Fibroblast of lung (primary cell): Measurements from ENCODE around the gene CTNND2. TPM values are rescaled to one million over a fixed set of nuclear protein-coding genes. Genes with fewer than 3 reads are reported as not detected.

Experiments used
- DNase-seq, 2 donors: peaks; one replicate each; pipeline versions ENCODE4 v3.0.0 to v3.0.0-alpha.2; 2010; ENCODE audit warnings: low read depth in 2 of 2
- H2AFZ ChIP-seq: 2 replicates; pipeline ENCODE4 v1.5.1; 2012; ENCODE audit warnings: low read length, control low read depth, inconsistent platforms
- H3K27ac ChIP-seq: 2 replicates; pipeline ENCODE4 v1.5.1; 2011; ENCODE audit warnings: low read length, control low read depth; ENCODE audit not compliant: insufficient read depth
- H3K27me3 ChIP-seq: 2 replicates; pipeline ENCODE4 v1.5.1; 2011; ENCODE audit warnings: mild to moderate bottlenecking, low read length; ENCODE audit not compliant: control insufficient read depth, insufficient read depth
- H3K36me3 ChIP-seq: 2 replicates; pipeline ENCODE4 v1.5.1; 2011; ENCODE audit warnings: low read length; ENCODE audit not compliant: control insufficient read depth, insufficient read depth
- H3K4me1 ChIP-seq: 2 replicates; pipeline ENCODE4 v1.5.1; 2011; ENCODE audit warnings: low read length; ENCODE audit not compliant: control insufficient read depth, insufficient read depth; ENCODE audit errors: extremely low read depth
- H3K4me2 ChIP-seq: 2 replicates; pipeline ENCODE4 v1.5.1; 2011; ENCODE audit warnings: low read length, control low read depth; ENCODE audit not compliant: insufficient read depth; ENCODE audit errors: extremely low read depth
- H3K4me3 ChIP-seq, 4 experiments: fragments of 200-600 bp in 1 of 4; sonication (generic) in 1 of 4; replicated peaks in 1 of 4; 2 replicates each; pipeline ENCODE4 v1.5.1; 2011 to 2016; ENCODE audit warnings: low read length in 4 of 4, low read depth in 3 of 4, mild to moderate bottlenecking in 3 of 4, control low read depth in 2 of 4, inconsistent platforms in 1 of 4, mixed read lengths in 1 of 4; ENCODE audit not compliant: insufficient read depth in 1 of 4; ENCODE audit errors: control extremely low read depth in 1 of 4
- H3K79me2 ChIP-seq: 2 replicates; pipeline ENCODE4 v1.5.1; 2012; ENCODE audit warnings: mild to moderate bottlenecking, low read length, inconsistent platforms; ENCODE audit not compliant: control insufficient read depth, insufficient read depth
- H3K9ac ChIP-seq: 2 replicates; pipeline ENCODE4 v1.5.1; 2011; ENCODE audit warnings: mild to moderate bottlenecking, low read length, control low read depth; ENCODE audit not compliant: insufficient read depth
- H3K9me3 ChIP-seq: 2 replicates; pipeline ENCODE4 v1.5.1; 2012; ENCODE audit warnings: low read depth, low read length; ENCODE audit not compliant: control insufficient read depth, insufficient read depth
- H4K20me1 ChIP-seq: 2 replicates; pipeline ENCODE4 v1.5.1; 2011; ENCODE audit warnings: low read length; ENCODE audit not compliant: control insufficient read depth, insufficient read depth; ENCODE audit errors: extremely low read depth
- CTCF ChIP-seq, 2 donors: IDR thresholded peaks in 1 of 2; conservative IDR thresholded peaks in 1 of 2; 1 replicate in 1 of 2; 2 replicates in 1 of 2; pipeline ENCODE4 v1.5.1; 2011 to 2012; ENCODE audit warnings: low read length in 2 of 2, control low read depth in 1 of 2, inconsistent platforms in 1 of 2, low read depth in 1 of 2, mild to moderate bottlenecking in 1 of 2
- EZH2 ChIP-seq: IDR thresholded peaks from 2 replicates; pipeline ENCODE4 v1.5.1; 2012; ENCODE audit warnings: low read length, control low read depth, mild to moderate bottlenecking; ENCODE audit errors: missing control alignments
- polyA plus RNA-seq, 2 donors: library from polyadenylated mRNA; depleted of rRNA in 1 of 2; stranded (reverse) in 1 of 2; unstranded in 1 of 2; fragments of >200 nt; gene quantifications; 2 replicates each; pipeline ENCODE4 v1.2.1, GENCODE V29; 2011 to 2012; ENCODE audit warnings: missing spikeins in 1 of 2
- total RNA-seq: library from RNA; depleted of rRNA; stranded (reverse); fragments of >200 nt; gene quantifications from 2 replicates; pipeline ENCODE4 v1.2.1, GENCODE V29; 2014

The CTNND2 gene
- total and polyA plus RNA-seq, 2 donors (not counting 1 experiment from before 2014, with no cell fraction given), result not detected

DNA sequence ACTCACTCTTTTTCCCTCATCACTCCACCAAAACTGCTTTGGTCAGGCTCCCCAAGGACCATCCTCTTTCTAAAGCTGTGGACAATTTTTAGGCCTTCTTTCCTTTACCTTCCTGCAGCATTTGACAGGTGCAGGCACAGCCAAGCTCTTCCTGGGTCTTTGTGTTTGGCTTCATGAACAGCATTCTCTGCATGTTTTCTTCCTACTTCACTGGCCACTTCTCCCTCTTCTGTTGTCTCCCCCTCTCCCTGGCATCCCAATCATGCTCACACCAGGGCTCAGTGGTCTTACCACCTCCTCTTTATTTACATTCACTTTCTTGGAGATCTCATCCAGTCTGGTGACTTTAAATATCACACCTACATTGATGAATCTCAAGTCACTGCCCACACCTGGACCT is 51.1 kb downstream of the CTNND2 start:
- Histone ChIP-seq H3K9ac (no peak overlapping the region), H4K20me1 (no peaks in the 10 kb centered on the region), H3K27ac (no peak overlapping the region), H3K9me3 (no peaks in the 10 kb centered on the region), H3K4me2 (no peak overlapping the region), H3K4me3 (no peak overlapping the region), H2AFZ (no peak overlapping the region), H3K79me2 (no peaks in the 10 kb centered on the region), H3K27me3 (no peaks in the 10 kb centered on the region), H3K36me3 (no peaks in the 10 kb centered on the region), H3K4me1 (no peaks in the 10 kb centered on the region)
- TF ChIP-seq EZH2 (no peak), CTCF (conservative IDR thresholded peaks at IDR 0.05 in 1 of 2, IDR thresholded peaks at IDR 0.05 in 1 of 2; ENCODE audit: low read depth in 1 of 2, low read length in 2 of 2) (no peak)
- peak in 1 of 2 donors; percentile 14 for DNase-seq

GRCh38 chr5:11852717-11853087 is 51.5 kb downstream of the CTNND2 start:
- no peak overlapping the region for H2AFZ ChIP-seq
- TF ChIP-seq EZH2, result no peak
- no peak for TF ChIP-seq CTCF (conservative IDR thresholded peaks at IDR 0.05 in 1 of 2, IDR thresholded peaks at IDR 0.05 in 1 of 2; ENCODE audit: low read depth in 1 of 2, low read length in 2 of 2)
- no peaks in the 10 kb centered on the region for H3K27me3 ChIP-seq
- no peak overlapping the region for H3K4me3 ChIP-seq
- DNase-seq, result peak in 1 of 2 donors; percentile 1
- H3K4me2 ChIP-seq, result no peak overlapping the region
- H3K27ac ChIP-seq, result no peak overlapping the region
- H3K4me1 ChIP-seq, result no peaks in the 10 kb centered on the region
- no peaks in the 10 kb centered on the region for H3K36me3 ChIP-seq
- H4K20me1 ChIP-seq, result no peaks in the 10 kb centered on the region
- no peaks in the 10 kb centered on the region for H3K9me3 ChIP-seq
- H3K79me2 ChIP-seq, result no peaks in the 10 kb centered on the region
- no peak overlapping the region for H3K9ac ChIP-seq

- Histone ChIP-seq H3K36me3 (no peaks in the 10 kb centered on the region), H3K9ac (no peak overlapping the region), H3K27ac (no peak overlapping the region), H3K4me2 (no peak overlapping the region), H3K4me3 (no peak overlapping the region), H4K20me1 (no peaks in the 10 kb centered on the region), H3K27me3 (no peaks in the 10 kb centered on the region), H2AFZ (no peak overlapping the region), H3K79me2 (no peaks in the 10 kb centered on the region), H3K4me1 (no peaks in the 10 kb centered on the region), H3K9me3 (no peaks in the 10 kb centered on the region)
- no peak for TF ChIP-seq CTCF (conservative IDR thresholded peaks at IDR 0.05 in 1 of 2, IDR thresholded peaks at IDR 0.05 in 1 of 2; ENCODE audit: low read depth in 1 of 2, low read length in 2 of 2)
- no peak for TF ChIP-seq EZH2
- peak in 1 of 2 donors; percentile 68 for DNase-seq
These were observed 52.1 kb downstream of the CTNND2 start for GRCh38 chr5:11851965-11852716.
